AG10803 (cell line): ENCODE data around the gene QARS1.

Source experiments
- DNase-seq: peaks from one replicate; pipeline ENCODE4 v3.0.0; 2010; ENCODE audit warnings: low read depth
- H3K4me3 ChIP-seq: 2 replicates; pipeline ENCODE4 v1.5.1; 2011; ENCODE audit warnings: mild to moderate bottlenecking, low read length, control low read depth
- TF ChIP-seq, protein P1 (sequence below): conservative IDR thresholded peaks from 2 replicates; pipeline ENCODE4 v1.5.1; 2011; ENCODE audit warnings: mild to moderate bottlenecking, low read length, control low read depth, inconsistent platforms

The QARS1 gene

GRCh38 chr3:49120438-49121131, 16.0 kb upstream of the QARS1 start, which contains the start of gene USP19:
USP19 (minus strand) TSS chr3:49120823; CDS start chr3:49119145, 1,678 bp downstream.
- peak; percentile 92 for DNase-seq
- TF ChIP-seq, protein P1, sequence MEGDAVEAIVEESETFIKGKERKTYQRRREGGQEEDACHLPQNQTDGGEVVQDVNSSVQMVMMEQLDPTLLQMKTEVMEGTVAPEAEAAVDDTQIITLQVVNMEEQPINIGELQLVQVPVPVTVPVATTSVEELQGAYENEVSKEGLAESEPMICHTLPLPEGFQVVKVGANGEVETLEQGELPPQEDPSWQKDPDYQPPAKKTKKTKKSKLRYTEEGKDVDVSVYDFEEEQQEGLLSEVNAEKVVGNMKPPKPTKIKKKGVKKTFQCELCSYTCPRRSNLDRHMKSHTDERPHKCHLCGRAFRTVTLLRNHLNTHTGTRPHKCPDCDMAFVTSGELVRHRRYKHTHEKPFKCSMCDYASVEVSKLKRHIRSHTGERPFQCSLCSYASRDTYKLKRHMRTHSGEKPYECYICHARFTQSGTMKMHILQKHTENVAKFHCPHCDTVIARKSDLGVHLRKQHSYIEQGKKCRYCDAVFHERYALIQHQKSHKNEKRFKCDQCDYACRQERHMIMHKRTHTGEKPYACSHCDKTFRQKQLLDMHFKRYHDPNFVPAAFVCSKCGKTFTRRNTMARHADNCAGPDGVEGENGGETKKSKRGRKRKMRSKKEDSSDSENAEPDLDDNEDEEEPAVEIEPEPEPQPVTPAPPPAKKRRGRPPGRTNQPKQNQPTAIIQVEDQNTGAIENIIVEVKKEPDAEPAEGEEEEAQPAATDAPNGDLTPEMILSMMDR = no peak
- H3K4me3 ChIP-seq = peak within 1 kb of the TSS; percentile 95

DNA sequence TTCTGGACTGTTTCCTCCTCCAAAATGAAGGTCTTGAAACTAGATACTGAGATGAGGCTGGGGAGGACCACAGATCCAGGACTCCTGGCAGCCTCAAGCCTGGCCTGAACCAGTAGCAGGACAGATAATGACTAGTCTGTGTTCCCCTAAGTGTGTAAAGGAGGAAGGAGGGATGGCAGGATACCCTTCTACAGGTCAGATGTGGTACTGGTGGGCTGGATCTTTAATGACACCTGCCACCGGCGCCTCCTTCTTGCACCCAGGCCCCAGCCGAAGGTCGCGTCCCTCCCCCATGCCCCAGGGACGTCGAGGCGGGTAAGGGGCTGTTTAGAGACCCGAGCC, 15.5 kb upstream of the QARS1 start:
- H3K4me3 ChIP-seq = peak overlapping the region; percentile 95
- TF ChIP-seq, protein P1 = no peak
- DNase-seq = no peak

DNA sequence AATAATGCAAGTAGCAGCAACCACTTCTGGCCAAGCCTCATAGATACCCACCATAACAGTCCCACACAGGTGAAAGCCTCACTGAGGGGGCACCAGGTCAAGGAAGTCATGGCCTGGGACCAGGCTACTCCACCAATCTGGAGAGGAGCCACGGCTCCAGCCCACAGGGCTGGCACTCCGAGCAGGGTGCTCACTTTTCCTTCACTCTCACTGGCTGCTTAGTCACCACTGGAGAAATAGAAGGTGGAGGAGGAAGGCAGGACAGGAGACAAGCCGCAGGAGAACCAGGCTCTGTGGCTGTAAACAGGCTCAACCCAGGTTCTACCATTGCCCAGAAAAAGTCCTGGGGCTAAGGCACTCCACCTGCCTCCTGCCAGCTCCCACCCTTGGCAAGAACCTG, 14.9 kb upstream of the QARS1 start:
- peak overlapping the region; percentile 95 for H3K4me3 ChIP-seq
- no peak for DNase-seq
- TF ChIP-seq, protein P1 = no peak

DNA sequence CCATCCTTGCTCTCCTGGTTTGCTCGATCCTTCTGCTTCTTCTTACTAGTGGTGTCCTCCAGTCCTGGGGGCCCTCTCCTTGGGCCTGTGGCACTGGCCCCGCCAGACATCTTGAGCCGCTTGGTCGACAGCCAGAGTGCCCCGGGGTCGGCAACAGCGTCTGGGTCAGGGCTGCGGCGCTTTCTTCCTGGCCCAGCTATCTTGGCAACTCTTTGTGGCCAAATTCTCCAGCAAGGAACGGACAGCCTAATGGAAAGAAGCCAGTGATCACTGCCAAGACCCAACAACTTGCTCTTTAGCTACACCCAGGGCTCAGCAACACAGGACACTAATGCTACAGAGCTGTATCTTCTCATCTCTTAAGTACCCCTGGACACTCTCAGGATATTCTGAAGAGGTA, 14.5 kb upstream of the QARS1 start:
- H3K4me3 ChIP-seq = no peak overlapping the region; the same call in 1 of the 2 replicates
- TF ChIP-seq, protein P1 = no peak
- no peak for DNase-seq

DNA sequence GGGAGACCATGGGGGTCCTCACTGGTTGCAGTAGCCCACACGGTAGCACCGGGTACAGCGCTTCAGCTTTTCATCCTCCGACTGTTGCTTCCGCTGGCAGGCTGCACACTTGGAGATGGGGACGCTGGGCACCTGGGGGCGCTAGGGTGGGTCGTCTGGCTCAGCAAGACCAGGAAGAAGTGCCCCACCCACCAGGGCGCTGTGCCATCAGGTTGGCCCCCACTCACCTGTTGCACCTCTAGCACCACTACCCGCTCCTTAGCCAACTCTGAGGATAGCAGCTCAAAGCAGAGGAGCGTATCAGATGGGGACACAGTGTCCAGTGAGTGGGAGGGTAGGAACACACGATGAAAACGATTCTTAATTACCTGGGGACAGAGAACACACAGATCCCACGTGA, 7.7 kb upstream of the QARS1 start:
- H3K4me3 ChIP-seq = no peak overlapping the region
- TF ChIP-seq, protein P1 = no peak
- DNase-seq = no peak

GRCh38 chr3:49111347-49111746, 6.8 kb upstream of the QARS1 start:
- TF ChIP-seq, protein P1 = no peak
- no peak overlapping the region for H3K4me3 ChIP-seq
- DNase-seq = no peak

DNA sequence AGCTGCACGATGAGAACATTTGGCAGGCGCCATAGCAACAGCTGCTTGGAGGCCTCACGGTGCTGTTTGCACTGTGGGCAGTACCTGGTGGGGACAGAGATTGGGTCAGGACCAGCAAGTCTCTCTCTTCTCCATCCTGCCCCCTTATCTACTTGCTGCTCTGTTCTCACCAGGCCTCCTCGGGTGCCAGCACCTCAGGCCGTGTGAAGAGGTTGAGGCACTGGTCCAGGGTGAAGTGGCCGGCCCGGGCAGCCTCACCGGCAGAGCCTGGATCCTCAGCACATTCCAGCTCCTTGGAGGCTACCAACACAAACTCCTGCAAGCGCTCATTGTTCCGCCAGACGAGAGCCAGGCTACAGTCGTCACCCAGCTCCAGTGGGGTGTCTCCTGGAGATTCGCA, 6.2 kb upstream of the QARS1 start:
- no peak for DNase-seq
- TF ChIP-seq, protein P1 = no peak

More for the DNA sequence above, 6.2 kb upstream of the QARS1 start:
- H3K4me3 ChIP-seq = no peak overlapping the region
